Measurements from ENCODE around the gene CUL1. TPM values are rescaled to one million over a fixed set of nuclear protein-coding genes. Genes with fewer than 3 reads are reported as not detected.
"Not testable (repeated sequence)": the region's sequence is repeated elsewhere in the genome, so short reads cannot be mapped to it uniquely, and the experiment has no call there.

Gene CUL1
- polyA plus RNA-seq, 1 donor from 2014 or later = 77.5 TPM

- Histone ChIP-seq H2AFZ (ENCODE audit: low read depth, low read length) (no peak overlapping the region), H3K9me2 (ENCODE audit: insufficient read depth, low read length) (no peaks in the 10 kb centered on the region), H4K20me1 (ENCODE audit: insufficient read depth) (no peaks in the 10 kb centered on the region), H3K27ac (ENCODE audit: low read length) (no peak overlapping the region), H3F3A (ENCODE audit: insufficient read depth, low read length, poor library complexity, severe bottlenecking) (no peaks in the 10 kb centered on the region), H3K36me3 (ENCODE audit: insufficient read depth, low read length) (no peaks in the 10 kb centered on the region), H3K9ac (ENCODE audit: low read length) (no peak overlapping the region), H3K79me2 (replicated peaks; ENCODE audit: insufficient read depth, low read length) (peaks cover 69% of the 10 kb centered on the region), H3K4me3 (ENCODE audit: low read length) (no peak overlapping the region), H3K9me3 (ENCODE audit: low read length) (no peaks in the 10 kb centered on the region), H3K27me3 (ENCODE audit: insufficient read depth, low read depth, low read length) (no peaks in the 10 kb centered on the region), H3K4me2 (ENCODE audit: low read length) (no peak overlapping the region)
- no peak for TF ChIP-seq EP300 (conservative IDR thresholded peaks at IDR 0.05; ENCODE audit: poor library complexity, severe bottlenecking)
- no peak for TF ChIP-seq RAD21 (conservative IDR thresholded peaks at IDR 0.05)
- no peak for TF ChIP-seq SMC3 (conservative IDR thresholded peaks at IDR 0.05; ENCODE audit: poor library complexity)
- TF ChIP-seq MXI1 (conservative IDR thresholded peaks at IDR 0.05; ENCODE audit: poor library complexity, severe bottlenecking) = no peak
- no peak for TF ChIP-seq POLR2AphosphoS5 (IDR thresholded peaks at IDR 0.05)
- no peak for TF ChIP-seq REST (IDR thresholded peaks at IDR 0.05; ENCODE audit: borderline replicate concordance)
- TF ChIP-seq EZH2 (IDR thresholded peaks at IDR 0.05; ENCODE audit: borderline replicate concordance, insufficient read depth, low read length, poor library complexity, severe bottlenecking) = no peak
- TF ChIP-seq TAF1 (IDR thresholded peaks at IDR 0.05; ENCODE audit: low read depth) = no peak
- no peak for TF ChIP-seq CTCF (IDR thresholded peaks at IDR 0.05; ENCODE audit: poor library complexity, severe bottlenecking)
These were observed 10.3 kb downstream of the CUL1 start for GRCh38 chr7:148709014-148709413.

GRCh38 chr7:148710426-148710825 lies 11.7 kb downstream of the CUL1 start:
- H3K9me3 ChIP-seq (ENCODE audit: low read length); H2AFZ ChIP-seq (ENCODE audit: low read depth, low read length); H3K36me3 ChIP-seq (ENCODE audit: insufficient read depth, low read length); H3K27ac ChIP-seq (ENCODE audit: low read length); H3K9ac ChIP-seq (ENCODE audit: low read length); H3K4me3 ChIP-seq (ENCODE audit: low read length); H3F3A ChIP-seq (ENCODE audit: insufficient read depth, low read length, poor library complexity, severe bottlenecking); H4K20me1 ChIP-seq (ENCODE audit: insufficient read depth); H3K9me2 ChIP-seq (ENCODE audit: insufficient read depth, low read length); H3K27me3 ChIP-seq (ENCODE audit: insufficient read depth, low read depth, low read length); H3K4me2 ChIP-seq (ENCODE audit: low read length): not testable (repeated sequence)
- peaks cover 69% of the 10 kb centered on the region for H3K79me2 ChIP-seq (replicated peaks; ENCODE audit: insufficient read depth, low read length)
